HepG2 (cell line): Measurements from ENCODE around the gene NEURL2. TPM values are rescaled to one million over a fixed set of nuclear protein-coding genes. Genes with fewer than 3 reads are reported as not detected.

ENCODE experiments used
- ATF1 ChIP-seq: IDR thresholded peaks from 2 replicates; pipeline ENCODE4 v1.6.1; 2016; ENCODE audit warnings: mild to moderate bottlenecking, control low read depth
- ATF3 ChIP-seq: sonication (generic); formaldehyde crosslinking; IDR thresholded peaks from 2 replicates; pipeline ENCODE4 v1.4.0; 2020; ENCODE audit warnings: missing genetic modification reagents
- CCDC6 ChIP-seq: sonication (generic); formaldehyde crosslinking; IDR thresholded peaks from 2 replicates; pipeline ENCODE4 v1.8.1; 2022; ENCODE audit warnings: mild to moderate bottlenecking, missing genetic modification reagents, moderate library complexity
- CREM ChIP-seq, 2 experiments: sonication (generic) in 1 of 2; formaldehyde crosslinking in 1 of 2; IDR thresholded peaks; 2 replicates each; pipeline versions ENCODE4 v1.4.0 to v1.6.1; 2016 to 2020; ENCODE audit warnings: antibody characterized with exemption in 1 of 2, mild to moderate bottlenecking in 1 of 2, missing genetic modification reagents in 1 of 2
- EP300 ChIP-seq, 3 experiments: sonication (generic) in 1 of 3; formaldehyde crosslinking in 1 of 3; IDR thresholded peaks; 2 replicates each; pipeline versions ENCODE4 v1.5.1 to v1.6.1; 2011 to 2020; ENCODE audit warnings: low read depth in 2 of 3, low read length in 2 of 3, borderline replicate concordance in 1 of 3, improper control_type of control experiment in 1 of 3, mild to moderate bottlenecking in 1 of 3, missing genetic modification reagents in 1 of 3, moderate library complexity in 1 of 3
- EZH2 ChIP-seq: conservative IDR thresholded peaks from 2 replicates; pipeline ENCODE4 v1.6.1; 2012; ENCODE audit warnings: mild to moderate bottlenecking, low read depth, low read length, moderate library complexity
- GABPA ChIP-seq, 2 experiments: IDR thresholded peaks; 2 replicates each; pipeline ENCODE4 v1.6.1; 2011 to 2016; ENCODE audit warnings: low read depth in 2 of 2, low read length in 1 of 2, missing biosample characterization in 1 of 2, missing genetic modification characterization in 1 of 2
- JARID2 ChIP-seq: sonication (generic); formaldehyde crosslinking; IDR thresholded peaks from 2 replicates; pipeline ENCODE4 v1.8.1; 2023; ENCODE audit warnings: missing genetic modification reagents, inconsistent platforms; ENCODE audit not compliant: insufficient replicate concordance
- JUN ChIP-seq: sonication (generic); formaldehyde crosslinking; IDR thresholded peaks from 2 replicates; pipeline ENCODE4 v1.4.0; 2020; ENCODE audit warnings: mild to moderate bottlenecking, missing genetic modification reagents
- KLF16 ChIP-seq, 2 experiments: sonication (generic) in 1 of 2; formaldehyde crosslinking in 1 of 2; IDR thresholded peaks; 2 replicates each; pipeline versions ENCODE4 v1.6.1 to v1.8.0; 2016 to 2023; ENCODE audit warnings: missing genetic modification reagents in 2 of 2, missing compliant biosample characterization in 1 of 2
- NCOA2 ChIP-seq: sonication (generic); formaldehyde crosslinking; IDR thresholded peaks from 2 replicates; pipeline ENCODE4 v1.8.0; 2022; ENCODE audit warnings: inconsistent platforms
- PAF1 ChIP-seq: IDR thresholded peaks from 2 replicates; pipeline ENCODE4 v1.6.1; 2016; ENCODE audit warnings: missing genetic modification reagents, missing compliant biosample characterization
- RAD21 ChIP-seq: fragments of 450-650 bp; formaldehyde crosslinking; IDR thresholded peaks from 2 replicates; pipeline ENCODE4 v1.5.0; 2020; ENCODE audit warnings: mild to moderate bottlenecking
- RAD51 ChIP-seq: fragments of 450-650 bp; IDR thresholded peaks from 2 replicates; pipeline ENCODE4 v1.6.1; 2016; ENCODE audit warnings: borderline replicate concordance
- SRF ChIP-seq: IDR thresholded peaks from 2 replicates; pipeline ENCODE4 v1.6.1; 2011; ENCODE audit warnings: mild to moderate bottlenecking, low read depth, low read length, moderate library complexity
- ZFP41 ChIP-seq: sonication (generic); formaldehyde crosslinking; IDR thresholded peaks from 2 replicates; pipeline ENCODE4 v1.4.0; 2020; ENCODE audit warnings: mild to moderate bottlenecking, missing genetic modification reagents, borderline replicate concordance
- ZNF136 ChIP-seq: sonication (generic); formaldehyde crosslinking; IDR thresholded peaks from 2 replicates; pipeline ENCODE4 v1.8.1; 2022; ENCODE audit warnings: low read depth, mild to moderate bottlenecking, moderate library complexity, missing genetic modification reagents
- ZNF180 ChIP-seq: sonication (generic); formaldehyde crosslinking; IDR thresholded peaks from 2 replicates; pipeline ENCODE4 v1.4.0; 2020; ENCODE audit warnings: low read depth, missing genetic modification reagents, borderline replicate concordance
- ZNF282 ChIP-seq: fragments of 450-650 bp; IDR thresholded peaks from 2 replicates; pipeline ENCODE4 v1.6.1; 2018; ENCODE audit not compliant: partially characterized antibody
- ZNF317 ChIP-seq: sonication (generic); formaldehyde crosslinking; IDR thresholded peaks from 2 replicates; pipeline ENCODE4 v1.5.0; 2020; ENCODE audit warnings: mild to moderate bottlenecking, missing genetic modification reagents
- ZNF326 ChIP-seq: sonication (generic); formaldehyde crosslinking; IDR thresholded peaks from 2 replicates; pipeline ENCODE4 v1.4.0; 2020; ENCODE audit warnings: missing genetic modification reagents, borderline replicate concordance
- ZNF343 ChIP-seq: sonication (generic); formaldehyde crosslinking; IDR thresholded peaks from 2 replicates; pipeline ENCODE4 v1.4.0; 2020; ENCODE audit warnings: mild to moderate bottlenecking, missing genetic modification reagents
- ZNF549 ChIP-seq: sonication (generic); formaldehyde crosslinking; IDR thresholded peaks from 2 replicates; pipeline ENCODE4 v1.5.0; 2020; ENCODE audit warnings: missing genetic modification reagents
- ZNF629 ChIP-seq: sonication (generic); formaldehyde crosslinking; conservative IDR thresholded peaks from 2 replicates; pipeline ENCODE4 v1.5.0; 2020; ENCODE audit warnings: missing genetic modification reagents
- ZNF768 ChIP-seq: sonication (generic); formaldehyde crosslinking; IDR thresholded peaks from 2 replicates; pipeline ENCODE4 v1.4.0; 2020; ENCODE audit warnings: missing genetic modification reagents
- ZUFSP ChIP-seq: sonication (generic); formaldehyde crosslinking; IDR thresholded peaks from 2 replicates; pipeline ENCODE4 v1.9.0; 2021; ENCODE audit warnings: missing genetic modification reagents, mild to moderate bottlenecking, borderline replicate concordance
- polyA plus RNA-seq, 8 experiments: library from polyadenylated mRNA; depleted of rRNA in 3 of 8; stranded (reverse) in 7 of 8; unstranded in 1 of 8; fragments of >200 nt; fragmentation: Illumina TruSeq in 4 of 8; extraction: Trizol in 4 of 8; gene quantifications; 2 replicates each; pipeline versions ENCODE4 v1.2.1 to v1.2.3, GENCODE V29; 2011 to 2016; ENCODE audit warnings: low read depth in 4 of 8, missing spikeins in 1 of 8, mixed read lengths in 1 of 8; ENCODE audit not compliant: insufficient read depth in 1 of 8
- total RNA-seq, 5 experiments: library from RNA; depleted of rRNA; stranded (reverse); fragments of >200 nt; fragmentation: Illumina TruSeq; extraction: Trizol; gene quantifications; 2 replicates each; pipeline ENCODE4 v1.2.3, GENCODE V29; 2016; ENCODE audit warnings: low read depth in 1 of 5
- TF ChIP-seq, protein P1 (sequence below): sonication (generic); formaldehyde crosslinking; IDR thresholded peaks from 2 replicates; pipeline ENCODE4 v1.4.0; 2020; ENCODE audit warnings: missing genetic modification reagents, mild to moderate bottlenecking, borderline replicate concordance

NEURL2 gene
- total and polyA plus RNA-seq, 2 of the 13 experiments (the other 11 are each of a cell fraction or from before 2014, with no cell fraction given) = 7.2 to 9.7 TPM

DNA sequence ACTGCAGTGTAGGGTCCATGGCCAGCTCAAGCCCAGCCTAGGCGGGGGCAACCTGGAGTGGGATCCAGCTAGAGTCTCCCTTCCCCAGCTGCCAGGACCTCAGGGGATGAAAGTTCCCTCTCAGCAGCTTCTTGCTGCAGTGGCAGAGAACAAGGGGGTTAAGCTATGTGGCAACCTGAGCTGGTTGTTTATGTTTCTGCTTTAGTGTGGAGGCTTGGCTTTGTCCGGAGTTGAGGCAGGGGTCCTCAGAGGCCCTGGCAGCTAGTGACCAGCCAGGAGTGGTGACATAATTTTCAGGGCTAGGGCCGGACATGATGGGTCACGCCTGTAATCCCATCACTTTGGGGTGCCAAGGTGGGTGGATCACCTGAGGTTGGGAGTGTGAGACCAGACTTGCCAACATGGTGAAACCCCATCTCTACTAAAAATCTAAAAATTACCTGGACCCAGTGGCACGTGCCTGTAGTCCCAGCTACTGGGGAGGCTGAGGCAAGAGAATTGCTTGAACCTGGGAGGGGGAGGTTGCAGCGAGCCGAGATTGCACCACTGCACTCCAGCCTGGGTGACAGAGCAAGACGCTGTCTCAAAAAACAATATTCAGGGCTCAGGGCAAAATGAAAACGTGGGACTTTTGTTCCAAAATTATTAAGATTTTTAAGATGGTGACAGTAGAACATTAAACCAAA is 35.0 kb upstream of the NEURL2 start (continued):
- TF ChIP-seq ZNF326 (CRISPR knock-in tag) (no peak), ZNF180 (CRISPR knock-in tag) (no peak), NCOA2 (CRISPR knock-in tag) (no peak), JARID2 (no peak), EZH2 (no peak), ZNF136 (CRISPR knock-in tag) (no peak), JUN (CRISPR knock-in tag) (no peak), ZNF629 (0 out of 2 replicates have a peak, but pooled peaks have one; percentile 29), ZNF343 (CRISPR knock-in tag) (no peak), EP300 (IDR thresholded peaks at IDR 0.05; ENCODE audit: low read depth in 2 of 2, low read length in 2 of 2) (peak in 1 of 2 experiments; percentile 37; a peak in 1 of 4 replicates), EP300 (CRISPR knock-in tag; IDR thresholded peaks at IDR 0.05; ENCODE audit: borderline replicate concordance) (no peak), ZNF768 (CRISPR knock-in tag) (no peak), ZNF282 (no peak), ATF3 (CRISPR knock-in tag) (no peak), RAD51 (no peak), ZUFSP (no peak), ZFP41 (no peak), SRF (no peak), GABPA (IDR thresholded peaks at IDR 0.05; ENCODE audit: low read depth, low read length) (no peak), GABPA (CRISPR knock-in tag; IDR thresholded peaks at IDR 0.05; ENCODE audit: low read depth) (no peak), PAF1 (no peak), CCDC6 (CRISPR knock-in tag) (no peak), ZNF317 (CRISPR knock-in tag) (no peak), CREM (IDR thresholded peaks at IDR 0.05) (no peak), CREM (CRISPR knock-in tag; IDR thresholded peaks at IDR 0.05) (no peak), ZNF549 (no peak), RAD21 (CRISPR knock-in tag) (no peak), ATF1 (CRISPR knock-in tag) (no peak), KLF16 (CRISPR knock-in tag; IDR thresholded peaks at IDR 0.05) (no peak)
- TF ChIP-seq, protein P1, sequence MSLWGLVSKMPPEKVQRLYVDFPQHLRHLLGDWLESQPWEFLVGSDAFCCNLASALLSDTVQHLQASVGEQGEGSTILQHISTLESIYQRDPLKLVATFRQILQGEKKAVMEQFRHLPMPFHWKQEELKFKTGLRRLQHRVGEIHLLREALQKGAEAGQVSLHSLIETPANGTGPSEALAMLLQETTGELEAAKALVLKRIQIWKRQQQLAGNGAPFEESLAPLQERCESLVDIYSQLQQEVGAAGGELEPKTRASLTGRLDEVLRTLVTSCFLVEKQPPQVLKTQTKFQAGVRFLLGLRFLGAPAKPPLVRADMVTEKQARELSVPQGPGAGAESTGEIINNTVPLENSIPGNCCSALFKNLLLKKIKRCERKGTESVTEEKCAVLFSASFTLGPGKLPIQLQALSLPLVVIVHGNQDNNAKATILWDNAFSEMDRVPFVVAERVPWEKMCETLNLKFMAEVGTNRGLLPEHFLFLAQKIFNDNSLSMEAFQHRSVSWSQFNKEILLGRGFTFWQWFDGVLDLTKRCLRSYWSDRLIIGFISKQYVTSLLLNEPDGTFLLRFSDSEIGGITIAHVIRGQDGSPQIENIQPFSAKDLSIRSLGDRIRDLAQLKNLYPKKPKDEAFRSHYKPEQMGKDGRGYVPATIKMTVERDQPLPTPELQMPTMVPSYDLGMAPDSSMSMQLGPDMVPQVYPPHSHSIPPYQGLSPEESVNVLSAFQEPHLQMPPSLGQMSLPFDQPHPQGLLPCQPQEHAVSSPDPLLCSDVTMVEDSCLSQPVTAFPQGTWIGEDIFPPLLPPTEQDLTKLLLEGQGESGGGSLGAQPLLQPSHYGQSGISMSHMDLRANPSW (CRISPR knock-in tag) = no peak
